HG02623 (cell line): ENCODE results near the gene CDKN2A.
A peak's percentile ranks its signal among the peaks of the same experiment; 100 is the strongest.

Experiments used
- ATAC-seq: cut with Tn5 transposase; IDR thresholded peaks from one replicate; pipeline ENCODE4 v1.9.1; 2021; ENCODE audit warnings: moderate library complexity; ENCODE audit not compliant: unreplicated experiment

Gene CDKN2A

GRCh38 chr9:21993893-21994555 is at the start of gene CDKN2A:
TSS of gene CDKN2A (minus strand) at chr9:21994392.
- ATAC-seq: peak; percentile 36

GRCh38 chr9:22043928-22044327 is 49.7 kb upstream of the CDKN2A start:
- no peak for ATAC-seq

- ATAC-seq: no peak
These were observed 47.6 kb upstream of the CDKN2A start for GRCh38 chr9:22041775-22042174.

GRCh38 chr9:22041344-22041743 is 47.2 kb upstream of the CDKN2A start:
- ATAC-seq: no peak

GRCh38 chr9:22040760-22041159 is 46.6 kb upstream of the CDKN2A start:
- ATAC-seq: no peak

- no peak for ATAC-seq
These were observed 45.1 kb upstream of the CDKN2A start for GRCh38 chr9:22039258-22039657.

- ATAC-seq: no peak
These were observed 43.9 kb upstream of the CDKN2A start for GRCh38 chr9:22037954-22038690.

GRCh38 chr9:22036866-22037626 is 42.9 kb upstream of the CDKN2A start:
- no peak for ATAC-seq

GRCh38 chr9:22035591-22036011 is 41.4 kb upstream of the CDKN2A start:
- no peak for ATAC-seq

- no peak for ATAC-seq
These were observed 38.9 kb upstream of the CDKN2A start for GRCh38 chr9:22033012-22033630.

GRCh38 chr9:22031655-22032411 is 37.6 kb upstream of the CDKN2A start:
- ATAC-seq: no peak

GRCh38 chr9:22030101-22030598 is 36.0 kb upstream of the CDKN2A start:
- ATAC-seq: peak; percentile 77

- no peak for ATAC-seq
These were observed 35.0 kb upstream of the CDKN2A start for GRCh38 chr9:22029231-22029630.

- no peak for ATAC-seq
These were observed 34.2 kb upstream of the CDKN2A start for GRCh38 chr9:22028394-22028793.

GRCh38 chr9:22026696-22027095 is 32.5 kb upstream of the CDKN2A start:
- ATAC-seq: no peak

- ATAC-seq: no peak
These were observed 28.2 kb upstream of the CDKN2A start for GRCh38 chr9:22022396-22022795.

GRCh38 chr9:22010866-22011625 is 16.9 kb upstream of the CDKN2A start:
- no peak for ATAC-seq

- ATAC-seq: peak; percentile 39
These were observed 15.3 kb upstream of the CDKN2A start for GRCh38 chr9:22009506-22009867.

GRCh38 chr9:22008717-22009505 is 14.7 kb upstream of the CDKN2A start, which contains the start of gene CDKN2B:
TSS of gene CDKN2B (minus strand) at chr9:22009305. CDS start at chr9:22008953, 352 bp downstream.
- ATAC-seq: peak; percentile 93
